Duodenal mucosa (tissue), 2 donors: ENCODE results near the gene ASB13.

Experiments used
- H3K27ac ChIP-seq: one replicate; pipeline ENCODE4 v1.7.0; 2013; ENCODE audit warnings: low read depth, low read length
- H3K27me3 ChIP-seq, 2 donors: one replicate each; pipeline ENCODE4 v1.7.0; 2013; ENCODE audit warnings: low read length in 2 of 2, control low read depth in 1 of 2; ENCODE audit not compliant: insufficient read depth in 2 of 2, control insufficient read depth in 1 of 2
- H3K36me3 ChIP-seq, 2 donors: one replicate each; pipeline ENCODE4 v1.7.0; 2013; ENCODE audit warnings: low read length in 2 of 2, control low read depth in 1 of 2; ENCODE audit not compliant: insufficient read depth in 2 of 2, control insufficient read depth in 1 of 2
- H3K4me1 ChIP-seq, 2 donors: one replicate each; pipeline ENCODE4 v1.7.0; 2013; ENCODE audit warnings: low read length in 2 of 2, control low read depth in 1 of 2; ENCODE audit not compliant: insufficient read depth in 2 of 2, control insufficient read depth in 1 of 2
- H3K4me3 ChIP-seq, 2 donors: one replicate each; pipeline ENCODE4 v1.7.0; 2013; ENCODE audit warnings: low read length in 2 of 2, low read depth in 1 of 2
- H3K9ac ChIP-seq, 2 donors: one replicate each; pipeline ENCODE4 v1.7.0; 2013; ENCODE audit warnings: low read length in 2 of 2, low read depth in 1 of 2
- H3K9me3 ChIP-seq, 2 donors: one replicate each; pipeline ENCODE4 v1.7.0; 2013; ENCODE audit warnings: low read length in 2 of 2, control low read depth in 1 of 2; ENCODE audit not compliant: control insufficient read depth in 1 of 2

ASB13 gene

GRCh38 chr10:5688587-5688986, 22.2 kb upstream of the ASB13 start:
- Histone ChIP-seq H3K36me3 (peaks cover 0 to 3% of the 10 kb centered on the region in 2 donors), H3K27me3 (no peaks in the 10 kb centered on the region), H3K4me3 (no peak overlapping the region), H3K4me1 (peaks cover 30 to 34% of the 10 kb centered on the region in 2 donors), H3K9ac (no peak overlapping the region), H3K9me3 (no peaks in the 10 kb centered on the region), H3K27ac (no peak overlapping the region)

- H3K9ac ChIP-seq: peak overlapping the region; percentile 75 to 82
- H3K27ac ChIP-seq: no peak overlapping the region
- H3K4me3 ChIP-seq: peak overlapping the region; percentile 96 to 97
- no peaks in the 10 kb centered on the region for H3K27me3 ChIP-seq
- H3K9me3 ChIP-seq: no peaks in the 10 kb centered on the region
- peaks cover 0 to 3% of the 10 kb centered on the region in 2 donors for H3K36me3 ChIP-seq
- H3K4me1 ChIP-seq: peaks cover 16 to 17% of the 10 kb centered on the region in 2 donors
Measured at GRCh38 chr10:5685764-5686240, 19.4 kb upstream of the ASB13 start.

DNA sequence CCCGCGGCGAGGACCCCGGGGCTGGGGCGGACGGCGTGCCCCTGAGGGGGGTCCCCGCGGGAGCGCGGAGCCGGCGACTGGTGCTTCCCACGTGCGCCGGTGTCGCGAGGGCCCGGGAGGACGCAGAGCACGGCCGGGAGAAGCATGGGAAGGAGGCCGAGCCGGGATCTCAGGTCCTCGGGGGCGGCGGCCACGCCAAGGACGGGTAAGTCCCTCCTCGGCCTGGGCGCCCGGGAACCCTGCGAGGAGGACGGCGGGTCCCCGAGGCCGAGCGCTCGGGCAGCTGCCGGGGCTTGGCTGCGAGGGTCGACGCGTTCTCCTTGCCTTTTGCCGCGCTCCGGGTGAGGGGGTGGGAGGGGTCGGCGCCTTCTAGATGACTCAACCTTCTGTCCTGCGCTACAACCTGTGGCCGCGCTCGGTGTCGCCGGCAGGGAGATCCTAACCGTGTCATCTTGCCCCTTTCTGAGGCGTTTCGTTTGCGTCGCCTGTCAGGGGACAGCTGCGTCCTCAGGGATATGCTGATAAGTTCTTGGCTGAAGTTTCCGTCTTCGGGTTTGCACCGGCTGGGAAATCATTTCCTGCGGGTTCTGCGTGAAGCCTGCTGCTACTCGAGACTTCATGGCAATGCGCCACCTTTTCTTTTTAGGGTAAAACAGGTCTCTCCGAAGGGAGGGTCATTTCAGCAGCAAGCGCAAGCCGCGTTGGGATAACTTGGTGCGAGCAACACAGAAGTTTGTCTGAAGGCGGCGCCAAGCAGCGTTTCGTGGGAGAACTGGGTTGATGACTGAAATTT, 18.8 kb upstream of the ASB13 start:
- H3K27me3 ChIP-seq: no peaks in the 10 kb centered on the region
- peak overlapping the region; percentile 78 for H3K27ac ChIP-seq
- H3K9me3 ChIP-seq: no peaks in the 10 kb centered on the region
- H3K4me3 ChIP-seq: peak overlapping the region; percentile 96 to 97
- H3K9ac ChIP-seq: peak overlapping the region; percentile 75 to 82
- H3K36me3 ChIP-seq: peaks cover 0 to 3% of the 10 kb centered on the region in 2 donors
- H3K4me1 ChIP-seq: peaks cover 16 to 17% of the 10 kb centered on the region in 2 donors

GRCh38 chr10:5684318-5684970, 18.0 kb upstream of the ASB13 start, which contains the start of gene TASOR2:
Gene TASOR2 (plus strand): TSS chr10:5684838. CDS start chr10:5720643, 35,805 bp downstream.
- Histone ChIP-seq H3K27ac (peak within 1 kb of the TSS; percentile 78), H3K4me1 (peaks cover 16 to 17% of the 10 kb centered on the region in 2 donors), H3K27me3 (no peaks in the 10 kb centered on the region), H3K9ac (peak within 1 kb of the TSS; percentile 75 to 82), H3K4me3 (peak within 1 kb of the TSS; percentile 96 to 97), H3K9me3 (no peaks in the 10 kb centered on the region), H3K36me3 (peaks cover 0 to 3% of the 10 kb centered on the region in 2 donors)

DNA sequence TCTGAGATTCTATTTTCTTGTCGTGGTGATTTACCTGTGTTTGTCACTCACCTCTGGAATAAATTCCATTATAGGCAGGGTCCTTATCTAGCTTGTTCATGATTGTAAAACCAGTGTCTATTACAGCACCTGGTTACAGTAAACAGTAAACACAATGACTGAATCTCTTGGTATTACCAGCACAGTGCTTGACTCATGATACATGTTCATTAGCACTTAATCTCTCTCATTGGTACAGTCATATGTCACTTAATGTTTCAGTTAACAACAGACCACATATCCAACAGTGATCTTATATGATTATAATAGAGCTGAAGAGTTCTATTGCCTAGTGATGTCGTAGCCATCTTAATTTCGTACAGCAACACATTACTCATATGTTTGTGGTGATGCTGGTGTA, 16.7 kb upstream of the ASB13 start:
- H3K9me3 ChIP-seq: no peaks in the 10 kb centered on the region
- H3K27me3 ChIP-seq: no peaks in the 10 kb centered on the region
- no peak overlapping the region for H3K27ac ChIP-seq
- H3K4me3 ChIP-seq: no peak overlapping the region
- H3K9ac ChIP-seq: no peak overlapping the region
- peaks cover 16 to 17% of the 10 kb centered on the region in 2 donors for H3K4me1 ChIP-seq
- no peaks in the 10 kb centered on the region for H3K36me3 ChIP-seq

DNA sequence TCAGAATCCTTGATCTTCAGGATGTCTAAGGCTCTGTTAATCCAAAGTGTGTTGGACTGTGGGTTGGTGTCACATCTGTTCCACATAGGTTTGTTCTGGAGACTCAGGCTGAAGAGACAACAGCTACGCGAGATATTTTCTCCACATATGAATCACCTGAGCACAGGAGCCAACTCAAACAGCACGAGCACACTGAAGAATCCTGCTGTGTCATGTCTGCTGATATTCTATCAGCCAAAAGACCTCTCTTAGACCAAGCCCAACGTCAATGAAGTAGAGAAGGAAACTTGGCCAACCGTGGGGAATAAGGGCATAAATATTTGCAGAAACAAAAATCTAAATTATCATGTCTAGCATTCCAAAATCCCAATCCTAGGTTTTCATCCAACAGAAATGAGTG, 15.5 kb upstream of the ASB13 start:
- Histone ChIP-seq H3K9ac (no peak overlapping the region), H3K9me3 (no peaks in the 10 kb centered on the region), H3K4me1 (peaks cover 13 to 16% of the 10 kb centered on the region in 2 donors), H3K27me3 (no peaks in the 10 kb centered on the region), H3K4me3 (no peak overlapping the region), H3K27ac (no peak overlapping the region), H3K36me3 (no peaks in the 10 kb centered on the region)

- no peaks in the 10 kb centered on the region for H3K36me3 ChIP-seq
- no peak overlapping the region for H3K9ac ChIP-seq
- H3K9me3 ChIP-seq: no peaks in the 10 kb centered on the region
- H3K4me1 ChIP-seq: peaks cover 5 to 6% of the 10 kb centered on the region in 2 donors
- H3K4me3 ChIP-seq: no peak overlapping the region
- H3K27me3 ChIP-seq: no peaks in the 10 kb centered on the region
- H3K27ac ChIP-seq: no peak overlapping the region
Measured at GRCh38 chr10:5679606-5680005, 13.2 kb upstream of the ASB13 start.

DNA sequence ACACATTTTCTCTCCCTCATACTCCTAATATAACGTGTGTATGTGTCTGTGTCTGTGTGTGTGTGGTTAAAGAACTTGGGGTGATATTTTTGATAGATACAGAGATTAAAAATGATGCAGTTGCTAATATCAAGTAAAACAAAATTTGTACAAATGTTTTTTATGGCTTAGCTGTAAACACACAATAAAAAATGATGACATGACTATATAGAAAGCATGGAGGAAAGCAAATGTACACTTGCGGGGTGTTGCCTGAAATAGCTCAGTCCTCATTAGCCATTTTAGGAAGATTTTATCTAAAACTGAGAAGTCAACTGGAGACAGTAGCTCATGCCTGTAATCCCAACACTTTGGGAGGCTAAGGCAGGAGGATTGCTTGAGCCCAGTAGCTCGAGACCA, 12.6 kb upstream of the ASB13 start:
- Histone ChIP-seq H3K27me3 (no peaks in the 10 kb centered on the region), H3K4me3 (no peak overlapping the region), H3K27ac (no peak overlapping the region), H3K36me3 (no peaks in the 10 kb centered on the region), H3K4me1 (peaks cover 2 to 3% of the 10 kb centered on the region in 2 donors), H3K9ac (no peak overlapping the region), H3K9me3 (no peaks in the 10 kb centered on the region)

GRCh38 chr10:5678397-5679036, 12.1 kb upstream of the ASB13 start:
- Histone ChIP-seq H3K9ac (no peak overlapping the region), H3K9me3 (no peaks in the 10 kb centered on the region), H3K27me3 (no peaks in the 10 kb centered on the region), H3K4me1 (no peaks in the 10 kb centered on the region), H3K27ac (no peak overlapping the region), H3K4me3 (no peak overlapping the region), H3K36me3 (no peaks in the 10 kb centered on the region)
